ENCODE measurements around the gene AMBN.

The AMBN gene

DNA sequence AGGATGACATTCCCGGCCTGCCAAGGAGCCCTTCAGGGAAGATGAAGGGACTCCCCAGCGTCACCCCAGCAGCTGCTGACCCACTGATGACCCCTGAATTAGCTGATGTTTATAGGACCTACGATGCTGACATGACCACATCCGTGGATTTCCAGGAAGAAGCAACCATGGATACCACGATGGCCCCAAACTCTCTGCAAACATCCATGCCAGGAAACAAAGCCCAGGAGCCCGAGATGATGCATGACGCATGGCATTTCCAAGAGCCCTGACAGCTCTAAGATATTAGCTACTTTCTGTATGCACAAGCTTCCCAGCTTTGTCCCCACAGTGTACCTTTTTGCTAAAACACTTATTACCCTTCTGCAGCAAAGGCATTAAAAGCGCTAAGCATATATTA, 14.4 kb downstream of the AMBN start:
- Histone ChIP-seq H3K27me3 (ENCODE audit: insufficient read depth, low read length, poor library complexity) (no peaks in the 10 kb centered on the region), H4K20me1 (ENCODE audit: insufficient read depth, low read length) (no peaks in the 10 kb centered on the region), H3K27ac (ENCODE audit: low read length) (no peak overlapping the region), H2AFZ (ENCODE audit: low read depth, low read length) (no peak overlapping the region), H3K4me1 (ENCODE audit: insufficient read depth, low read length) (peaks cover 7% of the 10 kb centered on the region), H3K9me3 (ENCODE audit: insufficient read depth, low read length, severe bottlenecking) (no peaks in the 10 kb centered on the region), H3K9ac (ENCODE audit: low read depth, low read length) (no peak overlapping the region), H3K4me2 (ENCODE audit: insufficient read depth, low read length) (no peak overlapping the region), H3K36me3 (ENCODE audit: insufficient read depth, low read length) (no peaks in the 10 kb centered on the region), H3K79me2 (ENCODE audit: insufficient read depth, low read length) (no peaks in the 10 kb centered on the region), H3K4me3 (ENCODE audit: low read depth in 1 of 2, low read length in 2 of 2) (no peak overlapping the region)
- TF ChIP-seq EZH2 (IDR thresholded peaks at IDR 0.05; ENCODE audit: borderline replicate concordance, low read depth, low read length, severe bottlenecking): no peak
- ATAC-seq (ENCODE audit: insufficient read depth, low read depth) (no peak), DNase-seq (no peak)

GRCh38 chr4:70607334-70607853, 15.3 kb downstream of the AMBN start:
- Histone ChIP-seq H3K9ac (ENCODE audit: low read depth, low read length) (no peak overlapping the region), H4K20me1 (ENCODE audit: insufficient read depth, low read length) (no peaks in the 10 kb centered on the region), H3K4me2 (ENCODE audit: insufficient read depth, low read length) (no peak overlapping the region), H3K4me1 (ENCODE audit: insufficient read depth, low read length) (no peaks in the 10 kb centered on the region; the same call in 1 of the 2 replicates), H3K4me3 (ENCODE audit: low read depth in 1 of 2, low read length in 2 of 2) (no peak overlapping the region), H2AFZ (ENCODE audit: low read depth, low read length) (no peak overlapping the region), H3K9me3 (ENCODE audit: insufficient read depth, low read length, severe bottlenecking) (no peaks in the 10 kb centered on the region), H3K27me3 (ENCODE audit: insufficient read depth, low read length, poor library complexity) (no peaks in the 10 kb centered on the region), H3K27ac (ENCODE audit: low read length) (no peak overlapping the region), H3K79me2 (ENCODE audit: insufficient read depth, low read length) (no peaks in the 10 kb centered on the region), H3K36me3 (ENCODE audit: insufficient read depth, low read length) (no peaks in the 10 kb centered on the region)
- DNase-seq (no peak), ATAC-seq (ENCODE audit: insufficient read depth, low read depth) (no peak)
- TF ChIP-seq, protein P1, sequence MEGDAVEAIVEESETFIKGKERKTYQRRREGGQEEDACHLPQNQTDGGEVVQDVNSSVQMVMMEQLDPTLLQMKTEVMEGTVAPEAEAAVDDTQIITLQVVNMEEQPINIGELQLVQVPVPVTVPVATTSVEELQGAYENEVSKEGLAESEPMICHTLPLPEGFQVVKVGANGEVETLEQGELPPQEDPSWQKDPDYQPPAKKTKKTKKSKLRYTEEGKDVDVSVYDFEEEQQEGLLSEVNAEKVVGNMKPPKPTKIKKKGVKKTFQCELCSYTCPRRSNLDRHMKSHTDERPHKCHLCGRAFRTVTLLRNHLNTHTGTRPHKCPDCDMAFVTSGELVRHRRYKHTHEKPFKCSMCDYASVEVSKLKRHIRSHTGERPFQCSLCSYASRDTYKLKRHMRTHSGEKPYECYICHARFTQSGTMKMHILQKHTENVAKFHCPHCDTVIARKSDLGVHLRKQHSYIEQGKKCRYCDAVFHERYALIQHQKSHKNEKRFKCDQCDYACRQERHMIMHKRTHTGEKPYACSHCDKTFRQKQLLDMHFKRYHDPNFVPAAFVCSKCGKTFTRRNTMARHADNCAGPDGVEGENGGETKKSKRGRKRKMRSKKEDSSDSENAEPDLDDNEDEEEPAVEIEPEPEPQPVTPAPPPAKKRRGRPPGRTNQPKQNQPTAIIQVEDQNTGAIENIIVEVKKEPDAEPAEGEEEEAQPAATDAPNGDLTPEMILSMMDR (IDR thresholded peaks at IDR 0.05; ENCODE audit: borderline replicate concordance, extremely low read depth, low read length, poor library complexity, severe bottlenecking): no peak
- no peak for TF ChIP-seq EZH2 (IDR thresholded peaks at IDR 0.05; ENCODE audit: borderline replicate concordance, low read depth, low read length, severe bottlenecking)

DNA sequence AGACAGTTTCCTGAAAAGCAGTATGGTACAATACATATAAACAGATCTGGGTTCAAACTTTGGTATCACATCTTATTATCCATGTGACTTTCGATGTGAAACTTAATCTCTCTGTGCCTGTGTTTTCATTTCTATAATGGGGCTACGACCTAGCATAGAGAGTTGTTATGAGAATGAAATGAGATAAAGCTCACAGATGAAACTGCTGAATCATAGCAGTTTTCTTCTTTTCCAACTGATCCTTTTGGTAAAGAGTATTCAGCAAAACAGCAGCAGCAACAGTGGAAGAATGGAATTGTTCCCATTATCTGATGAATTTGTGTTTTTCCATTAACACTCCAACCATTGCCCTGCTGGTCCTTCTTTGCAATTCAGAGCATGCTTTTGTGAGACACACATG, 16.3 kb downstream of the AMBN start:
- Histone ChIP-seq H3K36me3 (ENCODE audit: insufficient read depth, low read length) (no peaks in the 10 kb centered on the region), H2AFZ (ENCODE audit: low read depth, low read length) (no peak overlapping the region), H3K4me1 (ENCODE audit: insufficient read depth, low read length) (peaks cover 8% of the 10 kb centered on the region), H3K9me3 (ENCODE audit: insufficient read depth, low read length, severe bottlenecking) (no peaks in the 10 kb centered on the region), H3K4me2 (ENCODE audit: insufficient read depth, low read length) (no peak overlapping the region), H3K4me3 (ENCODE audit: low read depth in 1 of 2, low read length in 2 of 2) (no peak overlapping the region), H4K20me1 (ENCODE audit: insufficient read depth, low read length) (no peaks in the 10 kb centered on the region), H3K79me2 (ENCODE audit: insufficient read depth, low read length) (no peaks in the 10 kb centered on the region), H3K9ac (ENCODE audit: low read depth, low read length) (no peak overlapping the region), H3K27me3 (ENCODE audit: insufficient read depth, low read length, poor library complexity) (no peaks in the 10 kb centered on the region), H3K27ac (ENCODE audit: low read length) (no peak overlapping the region)
- no peak for TF ChIP-seq EZH2 (IDR thresholded peaks at IDR 0.05; ENCODE audit: borderline replicate concordance, low read depth, low read length, severe bottlenecking)
- TF ChIP-seq, protein P1 (IDR thresholded peaks at IDR 0.05; ENCODE audit: borderline replicate concordance, extremely low read depth, low read length, poor library complexity, severe bottlenecking): no peak
- DNase-seq (no peak), ATAC-seq (ENCODE audit: insufficient read depth, low read depth) (no peak)

GRCh38 chr4:70613306-70614183, 21.5 kb downstream of the AMBN start:
- Histone ChIP-seq H3K9me3 (ENCODE audit: insufficient read depth, low read length, severe bottlenecking) (no peaks in the 10 kb centered on the region), H3K4me3 (ENCODE audit: low read depth in 1 of 2, low read length in 2 of 2) (peak overlapping the region in 1 of 2 experiments; percentile 17; a peak in 1 of 4 replicates), H3K4me2 (ENCODE audit: insufficient read depth, low read length) (peak overlapping the region; percentile 53), H3K4me1 (ENCODE audit: insufficient read depth, low read length) (peaks cover 19% of the 10 kb centered on the region), H2AFZ (ENCODE audit: low read depth, low read length) (peak overlapping the region; percentile 53), H3K36me3 (ENCODE audit: insufficient read depth, low read length) (no peaks in the 10 kb centered on the region), H4K20me1 (ENCODE audit: insufficient read depth, low read length) (no peaks in the 10 kb centered on the region), H3K27me3 (ENCODE audit: insufficient read depth, low read length, poor library complexity) (no peaks in the 10 kb centered on the region), H3K27ac (ENCODE audit: low read length) (peak overlapping the region; percentile 27; the same call in 1 of the 2 replicates), H3K79me2 (ENCODE audit: insufficient read depth, low read length) (no peaks in the 10 kb centered on the region), H3K9ac (ENCODE audit: low read depth, low read length) (no peak overlapping the region)
- DNase-seq (no peak), ATAC-seq (ENCODE audit: insufficient read depth, low read depth) (peak; percentile 64)
- TF ChIP-seq, protein P1 (IDR thresholded peaks at IDR 0.05; ENCODE audit: borderline replicate concordance, extremely low read depth, low read length, poor library complexity, severe bottlenecking): no peak
